Body of pancreas (tissue), 4 donors: ENCODE results near the gene SELENOO. TPM values are rescaled to one million over a fixed set of nuclear protein-coding genes. Genes with fewer than 3 reads are reported as not detected.

Experiments
- ATAC-seq: fragments of 150-250 bp; one replicate; pipeline ENCODE4 v1.9.1; 2016
- DNase-seq, 4 donors: peaks; one replicate each; pipeline ENCODE4 v3.0.0-alpha.2; 2019
- H3K27ac ChIP-seq, 4 donors: fragments of 200-600 bp; sonication (generic); 1 replicate in 3 of 4; 2 replicates in 1 of 4; pipeline versions ENCODE4 v1.5.1 to v1.6.1; 2016 to 2019; ENCODE audit warnings: mild to moderate bottlenecking in 1 of 4, mixed read lengths in 1 of 4, moderate library complexity in 1 of 4
- H3K27me3 ChIP-seq, 2 donors: fragments of 200-600 bp; sonication (generic); one replicate each; pipeline ENCODE4 v1.6.0; 2016; ENCODE audit warnings: mild to moderate bottlenecking in 1 of 2
- H3K36me3 ChIP-seq, 2 donors: fragments of 200-600 bp; sonication (generic); replicated peaks in 1 of 2; 2 replicates each; pipeline ENCODE4 v1.5.1; 2016; ENCODE audit warnings: low read depth in 2 of 2; ENCODE audit not compliant: insufficient read depth in 1 of 2
- H3K4me1 ChIP-seq: fragments of 200-600 bp; sonication (generic); one replicate; pipeline ENCODE4 v1.6.0; 2016
- H3K4me3 ChIP-seq, 2 donors: fragments of 200-600 bp; sonication (generic); 1 replicate in 1 of 2; 2 replicates in 1 of 2; pipeline ENCODE4 v1.5.1; 2016 to 2019
- H3K9me3 ChIP-seq, 3 donors: fragments of 200-600 bp; sonication (generic); 1 replicate in 2 of 3; 2 replicates in 1 of 3; pipeline ENCODE4 v1.5.1; 2016
- POLR2A ChIP-seq, 3 donors: fragments of 450-650 bp; IDR thresholded peaks; one replicate each; pipeline ENCODE4 v1.6.1; 2016; ENCODE audit warnings: antibody characterized with exemption in 3 of 3, mild to moderate bottlenecking in 2 of 3
- WGBS, 2 donors: methylation state at CpG; one replicate each; pipeline ENCODE4 v1.1.5; 2017; 5-methylcytosine and 5-hydroxymethylcytosine counted together
- intact Hi-C: fragments of 100-400 bp; cut with DNase I; formaldehyde crosslinking; loops from one replicate; pipeline ENCODE4 v1.15.1; 2023
- total RNA-seq, 2 donors: library from RNA; depleted of rRNA; stranded (reverse); fragments of >200 nt; gene quantifications; one replicate each; pipeline ENCODE4 v1.1.0, GENCODE V29; 2016
- TF ChIP-seq, protein P1 (sequence below), 7 experiments: fragments of 450-650 bp in 4 of 7; fragments of 200-600 bp in 3 of 7; sonication (generic) in 3 of 7; IDR thresholded peaks; one replicate each; pipeline ENCODE4 v1.5.1; 2016 to 2019; ENCODE audit warnings: antibody characterized with exemption in 7 of 7

The SELENOO gene
- total RNA-seq, 2 donors from 2014 or later, result 23.6 to 57.4 TPM

DNA sequence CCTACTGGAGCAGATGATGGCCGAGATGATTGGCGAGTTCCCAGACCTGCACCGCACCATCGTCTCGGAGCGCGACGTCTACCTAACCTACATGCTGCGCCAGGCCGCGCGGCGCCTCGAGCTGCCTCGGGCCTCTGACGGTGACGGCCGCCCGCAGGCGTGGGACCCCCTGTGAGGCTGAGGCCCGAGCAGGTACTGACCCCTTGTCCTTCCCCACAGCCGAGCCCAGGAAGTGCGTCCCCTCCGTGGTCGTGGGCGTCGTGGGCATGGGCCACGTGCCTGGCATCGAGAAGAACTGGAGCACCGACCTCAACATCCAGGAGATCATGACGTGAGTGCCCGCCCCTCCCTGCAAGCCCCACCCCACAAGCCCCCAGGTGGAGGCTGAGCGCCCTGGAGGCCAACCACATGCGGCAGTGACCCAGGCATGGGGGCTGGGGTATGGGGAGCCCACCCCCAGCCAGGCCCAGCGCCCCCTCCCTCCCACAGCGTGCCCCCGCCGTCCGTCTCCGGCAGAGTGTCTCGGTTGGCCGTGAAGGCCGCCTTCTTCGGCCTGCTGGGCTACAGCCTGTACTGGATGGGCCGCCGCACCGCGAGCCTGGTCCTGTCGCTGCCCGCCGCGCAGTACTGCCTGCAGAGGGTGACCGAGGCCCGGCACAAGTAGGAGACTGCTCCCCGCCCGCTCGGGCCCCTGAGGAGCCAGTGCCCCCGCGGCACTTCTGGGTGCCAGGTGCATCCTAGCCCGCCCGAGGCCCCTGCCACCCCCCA lies 2.8 kb upstream of the SELENOO start:
- TF ChIP-seq POLR2A (IDR thresholded peaks at IDR 0.05), result no peak
- TF ChIP-seq, protein P1, sequence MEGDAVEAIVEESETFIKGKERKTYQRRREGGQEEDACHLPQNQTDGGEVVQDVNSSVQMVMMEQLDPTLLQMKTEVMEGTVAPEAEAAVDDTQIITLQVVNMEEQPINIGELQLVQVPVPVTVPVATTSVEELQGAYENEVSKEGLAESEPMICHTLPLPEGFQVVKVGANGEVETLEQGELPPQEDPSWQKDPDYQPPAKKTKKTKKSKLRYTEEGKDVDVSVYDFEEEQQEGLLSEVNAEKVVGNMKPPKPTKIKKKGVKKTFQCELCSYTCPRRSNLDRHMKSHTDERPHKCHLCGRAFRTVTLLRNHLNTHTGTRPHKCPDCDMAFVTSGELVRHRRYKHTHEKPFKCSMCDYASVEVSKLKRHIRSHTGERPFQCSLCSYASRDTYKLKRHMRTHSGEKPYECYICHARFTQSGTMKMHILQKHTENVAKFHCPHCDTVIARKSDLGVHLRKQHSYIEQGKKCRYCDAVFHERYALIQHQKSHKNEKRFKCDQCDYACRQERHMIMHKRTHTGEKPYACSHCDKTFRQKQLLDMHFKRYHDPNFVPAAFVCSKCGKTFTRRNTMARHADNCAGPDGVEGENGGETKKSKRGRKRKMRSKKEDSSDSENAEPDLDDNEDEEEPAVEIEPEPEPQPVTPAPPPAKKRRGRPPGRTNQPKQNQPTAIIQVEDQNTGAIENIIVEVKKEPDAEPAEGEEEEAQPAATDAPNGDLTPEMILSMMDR (IDR thresholded peaks at IDR 0.05), result no peak
- WGBS, 2 donors, result 93 to 94% methylated on average over 15 to 40 of the region's 61 CpGs
- DNase-seq (no peak), ATAC-seq (no peak)
- Histone ChIP-seq H3K36me3 (peaks cover 0 to 6% of the 10 kb centered on the region in 2 donors), H3K27ac (no peak overlapping the region), H3K4me1 (peaks cover 39% of the 10 kb centered on the region), H3K4me3 (no peak overlapping the region), H3K27me3 (no peaks in the 10 kb centered on the region), H3K9me3 (no peaks in the 10 kb centered on the region)
- intact Hi-C loops, result no loop called here

DNA sequence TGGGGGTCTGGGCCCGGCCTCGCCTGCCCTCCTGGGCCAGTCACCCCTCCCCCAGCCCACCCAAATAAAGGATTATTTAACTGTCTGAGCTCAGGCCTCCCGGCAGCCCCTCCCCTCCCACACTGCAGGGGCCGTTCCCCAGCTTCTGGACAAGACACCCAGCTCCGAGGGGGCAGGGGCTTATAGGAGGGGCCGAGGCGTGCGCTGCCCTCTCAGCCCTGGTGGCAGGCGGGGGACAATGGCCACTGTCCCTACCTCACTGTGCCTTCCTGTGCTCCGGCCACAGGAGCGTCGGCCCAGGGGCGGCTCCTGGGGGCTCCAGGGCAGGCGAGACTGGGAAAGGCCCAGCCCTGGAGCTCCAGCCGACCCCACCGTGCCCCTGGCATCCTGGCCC lies 2.2 kb upstream of the SELENOO start:
- intact Hi-C loops, result no loop called here
- Histone ChIP-seq H3K4me1 (peaks cover 33% of the 10 kb centered on the region), H3K4me3 (no peak overlapping the region), H3K36me3 (peaks cover 0 to 8% of the 10 kb centered on the region in 2 donors), H3K9me3 (no peaks in the 10 kb centered on the region), H3K27ac (no peak overlapping the region), H3K27me3 (no peaks in the 10 kb centered on the region)
- 80 to 81% methylated on average over 5 to 16 of the region's 16 CpGs for WGBS, 2 donors
- no peak for TF ChIP-seq POLR2A (IDR thresholded peaks at IDR 0.05)
- TF ChIP-seq, protein P1 (IDR thresholded peaks at IDR 0.05), result no peak
- DNase-seq, result no peak
- no peak for ATAC-seq

DNA sequence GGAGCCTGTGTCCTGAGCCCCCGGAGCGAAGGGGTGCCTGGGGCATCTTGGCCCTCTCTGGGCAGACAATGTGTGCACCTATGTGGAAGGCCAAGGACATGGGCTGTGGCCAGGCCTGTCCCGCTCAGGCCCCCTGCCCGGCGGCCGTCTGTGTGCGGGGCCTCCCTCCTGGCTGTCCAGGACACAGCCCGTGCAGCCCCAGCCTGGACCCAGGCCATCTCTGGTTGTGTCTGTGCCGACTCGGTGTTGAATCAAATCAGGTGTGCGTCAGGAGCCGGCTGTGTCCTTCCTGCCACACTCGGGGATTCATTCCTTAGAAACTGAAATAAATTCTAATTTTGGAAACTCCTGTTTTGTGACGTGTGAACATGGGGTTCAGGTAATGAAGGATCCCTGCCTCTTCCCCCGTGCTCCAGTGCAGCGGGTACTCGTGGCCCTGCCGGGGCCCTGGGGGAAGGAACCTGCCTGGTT lies 1.5 kb upstream of the SELENOO start:
- intact Hi-C loops, result no loop called here
- H3K4me3 ChIP-seq, result no peak overlapping the region
- ATAC-seq (no peak), DNase-seq (peak in 1 of 4 donors; percentile 53)
- no peaks in the 10 kb centered on the region for H3K27me3 ChIP-seq
- H3K4me1 ChIP-seq, result peaks cover 26% of the 10 kb centered on the region
- peaks cover 0 to 8% of the 10 kb centered on the region in 2 donors for H3K36me3 ChIP-seq
- H3K9me3 ChIP-seq, result no peaks in the 10 kb centered on the region
- no peak overlapping the region for H3K27ac ChIP-seq
- WGBS, 2 donors, result 67 to 69% methylated on average over 2 to 18 of the region's 18 CpGs
- no peak for TF ChIP-seq POLR2A (IDR thresholded peaks at IDR 0.05)
- TF ChIP-seq, protein P1 (IDR thresholded peaks at IDR 0.05), result no peak

DNA sequence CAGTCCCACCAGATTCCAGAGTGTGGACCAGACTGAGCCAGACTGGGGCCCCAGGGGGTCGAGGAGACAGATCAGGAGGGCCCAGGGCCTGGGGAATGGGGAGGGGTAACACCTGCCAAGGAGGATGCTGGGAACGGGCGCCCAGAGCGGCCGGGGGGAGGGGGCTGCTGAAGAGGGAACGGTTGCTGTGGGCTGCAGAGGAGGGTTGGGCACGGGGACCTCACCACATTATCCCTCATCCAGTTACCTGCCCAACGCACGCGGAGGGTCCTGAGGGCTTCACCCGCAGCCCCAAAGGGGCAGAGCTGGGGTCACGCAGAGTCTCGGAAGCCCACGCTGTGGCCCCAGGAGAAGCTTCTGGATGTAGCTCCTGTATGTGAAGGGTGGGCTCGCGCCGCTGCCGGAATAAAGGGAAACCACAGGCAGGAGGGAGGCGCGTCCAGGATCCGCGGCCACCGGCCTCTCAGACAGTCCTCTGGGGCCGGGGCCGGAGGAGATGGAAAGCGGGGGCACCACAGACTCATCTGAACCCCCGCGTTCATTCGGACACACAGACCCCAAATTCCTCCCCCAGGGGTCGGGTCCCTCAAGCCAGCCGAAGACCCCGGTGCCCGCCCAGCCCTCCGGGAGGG lies 866 bp upstream of the SELENOO start:
- H3K36me3 ChIP-seq, result peaks cover 0 to 8% of the 10 kb centered on the region in 2 donors

More for the DNA sequence above, 866 bp upstream of the SELENOO start:
- TF ChIP-seq POLR2A (IDR thresholded peaks at IDR 0.05), result peak in 1 of 3 donors; percentile 5
- TF ChIP-seq, protein P1 (IDR thresholded peaks at IDR 0.05), result no peak
- WGBS, 2 donors, result 26 to 40% methylated on average over 2 to 34 of the region's 34 CpGs
- peak in 1 of 4 donors; percentile 25 for DNase-seq
- Histone ChIP-seq H3K9me3 (no peaks in the 10 kb centered on the region), H3K27me3 (no peaks in the 10 kb centered on the region), H3K4me3 (peak overlapping the region in 1 of 2 donors; percentile 45), H3K4me1 (peaks cover 26% of the 10 kb centered on the region), H3K27ac (peak overlapping the region; percentile 37 to 78 (median 64))
- intact Hi-C loops, result no loop called here
- peak; percentile 3 for ATAC-seq
